HTR-8/SVneo (cell line): ENCODE results near the gene AMPH.
"Not testable (repeated sequence)": the region's sequence is repeated elsewhere in the genome, so short reads cannot be mapped to it uniquely, and the experiment has no call there.

Experiments
- DNase-seq: peaks from one replicate; pipeline ENCODE4 v3.0.0; 2011; ENCODE audit warnings: low spot score, mixed read lengths; ENCODE audit not compliant: insufficient read length
- FAIRE-seq: peaks from 2 replicates; lab custom pipeline; 2011; peaks lifted over from hg19 to GRCh38; lab: Jason Lieb, UNC

The AMPH gene

DNA sequence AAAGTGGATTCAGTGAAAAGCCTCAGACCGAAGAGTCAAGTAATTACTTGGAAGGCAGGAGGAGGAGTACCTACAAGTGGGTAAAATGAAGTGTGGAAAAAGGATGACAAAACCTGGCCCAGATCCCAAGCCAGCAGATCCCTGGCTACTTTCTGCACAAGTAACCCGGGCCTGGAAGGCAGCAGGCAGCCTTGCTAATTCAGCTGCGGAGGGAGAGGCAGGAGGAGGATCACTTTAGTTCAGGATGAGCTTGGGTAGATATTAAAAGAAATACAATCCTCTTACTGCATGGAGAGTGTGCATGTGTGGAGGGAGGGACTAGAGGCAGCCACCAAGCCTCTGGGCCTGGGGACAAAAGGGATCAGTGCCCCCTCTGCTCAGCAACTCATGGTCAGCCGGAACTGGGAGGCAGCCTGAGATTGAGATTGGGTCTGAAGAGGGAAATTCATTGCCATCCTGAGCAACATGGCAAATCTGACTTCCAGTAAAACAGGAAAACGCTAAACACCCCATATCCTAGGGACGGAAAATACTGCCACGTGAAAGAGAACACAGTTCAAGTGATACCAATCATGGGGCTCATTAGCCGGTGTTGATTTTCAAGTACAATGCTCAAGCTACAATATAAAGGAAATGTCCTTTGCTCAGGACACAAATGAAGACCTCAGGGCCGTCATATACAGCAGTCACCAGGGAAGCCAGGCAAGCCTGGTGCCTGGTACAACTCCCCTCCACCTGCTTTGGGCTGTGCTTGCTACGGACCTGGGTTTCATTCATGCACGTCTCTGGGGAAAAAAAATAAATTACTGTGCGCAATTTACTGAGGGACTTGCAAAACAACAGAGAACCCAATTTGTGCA lies 1.3 kb downstream of the AMPH start:
- FAIRE-seq (no peak), DNase-seq (no peak)

DNA sequence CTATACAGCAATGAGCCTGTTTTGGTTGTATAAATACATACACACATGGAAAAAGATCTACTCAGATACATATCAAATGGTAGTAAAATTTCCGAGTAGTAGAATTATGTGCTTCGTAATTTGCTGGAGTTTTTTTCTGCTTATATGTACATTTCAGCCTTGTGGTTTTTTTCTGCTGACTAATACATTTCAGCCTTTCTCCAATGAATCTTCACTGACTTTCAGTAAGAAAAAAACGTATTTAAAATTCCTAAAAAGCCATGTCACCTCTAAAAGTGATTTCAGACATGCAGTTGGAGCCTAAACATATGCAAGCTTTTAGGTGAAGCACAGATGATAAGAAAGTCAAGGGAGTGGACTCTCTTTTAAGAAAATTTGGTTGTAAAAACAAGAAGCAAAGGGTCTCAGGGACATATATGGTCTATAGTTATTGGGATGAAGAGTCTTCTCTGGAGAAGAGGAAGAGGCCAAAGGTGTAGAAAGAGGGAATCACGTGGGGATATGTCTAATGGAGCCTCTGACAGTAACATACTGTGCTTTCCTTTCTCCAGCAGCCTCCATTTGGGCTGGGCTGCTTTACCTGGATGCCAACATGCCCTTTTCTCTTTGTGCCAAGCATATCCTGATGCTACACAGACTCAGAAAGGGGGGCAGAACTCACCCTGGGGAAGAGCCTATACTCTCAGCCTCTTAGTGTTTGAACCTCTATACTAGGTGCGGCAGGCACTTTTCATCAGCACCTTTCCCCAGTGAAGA lies 2.4 kb downstream of the AMPH start:
- FAIRE-seq (no peak), DNase-seq (no peak)

DNA sequence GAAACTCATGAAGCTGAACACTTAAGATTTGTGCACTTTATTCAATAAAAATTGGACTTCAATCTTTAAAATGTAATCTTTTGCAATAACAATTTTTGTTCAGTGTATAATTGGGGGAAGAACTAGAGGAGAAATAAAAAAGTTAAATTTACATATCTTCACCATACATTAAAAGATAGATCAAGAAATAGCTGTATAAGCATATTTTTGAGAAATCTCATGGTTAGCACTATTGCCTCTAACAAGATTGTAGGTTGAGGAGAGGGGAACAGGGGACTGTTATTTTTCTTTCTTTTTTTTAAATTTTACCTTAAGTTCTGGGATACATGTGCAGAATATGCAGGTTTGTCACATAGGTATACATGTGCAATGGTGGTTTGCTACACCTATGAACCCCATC lies 5.3 kb downstream of the AMPH start:
- FAIRE-seq (no peak), DNase-seq (no peak)

DNA sequence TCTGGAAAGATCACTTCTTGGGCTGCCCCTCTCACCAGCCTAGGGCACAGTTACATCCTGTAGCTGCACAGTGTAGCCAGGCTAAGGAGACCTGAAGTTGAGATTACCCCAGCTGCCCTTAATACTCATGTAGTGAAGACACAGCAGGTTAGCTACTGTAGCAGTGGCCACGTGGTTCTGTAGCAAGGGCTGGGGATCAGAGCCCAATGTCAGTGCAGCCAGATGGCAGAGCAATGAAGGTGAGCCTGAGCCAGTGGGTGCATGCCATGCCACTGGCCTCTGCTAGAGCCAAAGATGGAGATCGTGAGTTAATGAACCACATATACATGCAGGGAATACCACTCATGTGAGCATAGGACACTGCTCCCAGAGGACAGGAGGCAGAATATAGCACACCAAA lies 15.5 kb downstream of the AMPH start:
- DNase-seq (no peak), FAIRE-seq (no peak)

DNA sequence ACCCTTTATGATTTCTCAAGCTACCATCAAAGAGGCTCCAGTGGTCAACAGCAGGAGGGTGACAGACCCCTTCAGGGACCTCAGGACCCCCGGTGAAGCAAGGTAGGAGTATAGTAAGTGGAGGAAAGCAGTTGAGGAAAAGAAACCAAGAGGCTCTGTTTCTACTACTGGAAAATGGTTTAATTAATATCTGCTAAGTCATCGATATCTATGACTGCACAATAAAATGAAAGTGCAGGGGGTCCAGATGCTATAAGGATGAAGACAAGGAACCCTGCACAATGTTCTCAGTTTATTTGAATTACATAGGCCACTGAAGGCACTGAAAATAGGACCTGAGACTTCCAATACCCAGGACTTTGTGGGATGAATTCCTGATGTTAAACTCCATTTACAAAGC lies 23.7 kb downstream of the AMPH start:
- DNase-seq (no peak), FAIRE-seq (no peak)

DNA sequence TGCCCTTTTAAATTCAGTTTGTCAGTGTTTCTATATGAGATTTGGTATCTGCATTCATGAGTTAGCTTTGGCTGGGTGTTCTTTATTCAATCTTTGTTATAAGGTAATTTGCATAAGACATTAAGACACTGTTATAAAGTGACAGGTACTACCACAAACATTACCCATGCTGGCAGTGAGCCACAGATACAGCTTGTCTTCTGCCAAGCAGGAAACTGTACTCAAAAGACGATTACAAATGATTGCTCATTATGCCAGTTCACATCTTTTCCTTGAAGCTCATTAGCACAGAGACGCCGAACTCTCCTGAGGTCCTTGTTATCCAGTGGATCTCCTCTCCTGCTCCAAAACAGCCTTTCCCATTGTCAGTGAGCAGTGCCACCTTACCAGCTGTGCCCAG lies 30.4 kb downstream of the AMPH start:
- FAIRE-seq = no peak
- no peak for DNase-seq

DNA sequence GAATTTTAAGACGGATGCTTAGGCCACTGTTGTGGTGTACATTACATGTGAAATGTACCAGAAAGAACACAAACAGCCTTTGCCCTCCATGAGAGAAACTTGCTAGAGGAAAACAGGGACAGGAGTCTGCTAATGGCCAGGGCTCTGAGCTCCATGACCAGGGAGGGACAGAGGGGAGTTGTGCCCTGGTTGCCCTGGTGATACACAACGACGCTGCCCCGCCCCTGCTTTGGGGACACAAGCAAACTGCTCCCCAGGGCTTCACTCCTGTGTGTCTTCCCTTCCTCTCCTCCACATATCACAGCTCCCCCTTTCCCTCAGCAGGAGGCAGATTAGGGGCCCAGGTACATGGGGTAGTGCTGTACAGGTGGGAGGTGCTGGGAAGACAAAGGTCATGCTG lies 36.2 kb downstream of the AMPH start:
- DNase-seq = no peak
- no peak for FAIRE-seq

DNA sequence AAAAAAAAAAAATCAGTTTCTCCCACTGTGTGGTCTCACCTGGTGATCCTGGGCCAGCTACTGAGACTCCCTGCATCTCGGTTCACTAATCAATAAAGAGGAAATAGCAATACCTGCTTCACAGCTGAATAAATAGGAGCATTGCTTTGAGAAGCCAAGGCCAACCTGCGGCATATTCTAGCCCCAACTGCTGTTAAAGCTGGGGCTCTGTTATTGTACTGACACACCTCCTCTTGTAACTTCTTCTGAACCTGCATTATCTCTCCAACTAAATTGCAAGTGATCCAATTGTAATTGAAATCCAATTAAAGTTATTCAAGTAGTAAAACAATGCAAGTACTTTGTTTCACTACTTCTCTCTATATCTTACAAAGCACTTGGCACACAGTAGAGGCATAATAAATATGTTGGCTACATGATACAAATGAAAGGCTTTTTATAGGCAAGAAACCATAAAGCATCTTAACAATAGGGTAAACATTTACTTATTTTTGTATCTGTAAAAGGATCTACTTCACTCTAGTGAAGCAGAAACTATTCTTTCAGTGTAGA lies 38.4 kb downstream of the AMPH start:
- DNase-seq (no peak), FAIRE-seq (no peak)

DNA sequence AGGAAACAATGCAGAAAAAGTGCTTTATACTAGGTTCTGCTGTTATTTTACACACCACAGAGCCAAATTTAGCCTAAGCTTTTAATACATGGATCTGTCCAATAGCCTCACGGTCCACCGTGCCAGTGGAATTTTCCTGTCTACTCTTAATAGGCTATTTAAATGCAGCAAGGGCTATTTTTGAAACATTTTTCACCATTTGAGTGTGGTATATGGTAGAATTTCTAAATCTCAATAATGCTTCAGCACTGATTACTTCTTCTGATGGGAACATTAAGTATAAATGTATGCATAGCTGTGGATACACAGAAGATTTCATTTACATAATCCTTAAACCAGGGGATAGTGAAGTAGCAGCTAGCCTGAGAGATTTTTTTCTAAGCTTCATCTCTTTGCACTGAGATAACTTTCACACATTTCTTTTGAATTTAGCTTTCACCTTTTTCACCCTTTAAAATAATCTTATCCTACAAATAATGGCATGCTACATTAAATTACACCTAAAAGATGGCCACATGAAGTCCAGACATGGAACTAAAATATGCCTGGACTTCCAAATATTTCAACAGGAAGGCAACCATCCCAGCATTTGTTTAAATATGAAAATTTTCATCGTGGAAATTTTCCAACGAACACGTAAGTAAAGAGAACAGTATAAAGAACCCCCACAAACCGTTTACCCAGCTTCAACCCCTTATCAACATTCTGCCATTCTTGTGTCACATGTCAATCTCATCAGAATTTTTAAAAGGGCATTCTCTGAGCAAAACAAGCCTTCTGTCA lies 45.4 kb downstream of the AMPH start:
- FAIRE-seq = no peak
- no peak for DNase-seq

DNA sequence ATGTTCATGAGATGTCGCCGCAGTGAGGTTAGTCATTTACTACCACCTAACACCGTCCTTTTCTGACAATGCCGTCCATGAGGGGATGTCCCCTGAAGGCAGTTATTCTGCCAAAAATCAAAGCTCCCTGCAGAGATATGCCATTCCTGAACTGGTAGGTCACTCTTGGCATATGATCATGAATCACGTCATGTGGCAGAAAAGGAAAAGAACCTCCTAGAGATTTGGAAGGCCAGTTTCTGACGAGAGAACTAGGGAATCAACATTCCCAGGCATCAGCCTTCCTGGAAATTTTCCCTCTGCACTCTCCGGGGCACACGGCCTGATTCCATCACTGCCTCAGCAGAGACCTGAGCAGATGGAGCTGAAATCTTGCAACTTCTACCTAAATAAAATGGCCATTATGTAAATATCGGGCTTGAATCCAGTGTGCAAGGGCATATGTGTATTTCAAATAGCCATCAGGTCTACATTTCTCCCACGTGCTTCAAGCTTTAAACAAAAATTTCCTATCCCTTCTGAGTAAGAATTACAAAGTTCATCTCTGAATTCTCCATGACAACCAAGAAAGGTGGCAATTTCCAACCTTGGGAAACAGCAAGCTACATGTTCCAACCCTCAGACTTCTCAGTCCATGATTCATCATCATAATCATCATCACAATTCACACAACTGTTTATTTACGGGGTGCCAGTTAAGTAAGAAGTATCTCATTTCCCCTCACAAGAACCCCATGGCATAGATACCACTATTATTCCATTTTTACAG lies 46.5 kb downstream of the AMPH start:
- DNase-seq (no peak), FAIRE-seq (no peak)

DNA sequence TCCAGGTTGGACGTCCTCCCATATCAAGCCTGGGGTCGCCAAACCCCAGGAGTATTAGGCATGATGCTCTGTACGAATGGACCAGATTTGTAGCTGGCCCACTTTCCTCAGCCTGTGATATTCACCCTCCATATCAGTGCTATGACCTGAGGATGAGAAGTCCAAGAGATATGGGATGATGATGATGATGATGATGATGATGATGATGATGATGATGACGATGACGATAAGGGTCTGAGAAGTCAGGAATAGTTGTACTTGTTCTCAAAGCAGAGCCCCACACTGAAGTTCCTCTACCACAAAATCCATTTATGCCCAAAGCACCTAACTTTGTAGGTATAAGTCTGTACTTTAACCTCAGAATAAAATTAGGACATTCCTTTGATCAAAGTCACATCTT lies 50.7 kb downstream of the AMPH start:
- FAIRE-seq = no peak

DNA sequence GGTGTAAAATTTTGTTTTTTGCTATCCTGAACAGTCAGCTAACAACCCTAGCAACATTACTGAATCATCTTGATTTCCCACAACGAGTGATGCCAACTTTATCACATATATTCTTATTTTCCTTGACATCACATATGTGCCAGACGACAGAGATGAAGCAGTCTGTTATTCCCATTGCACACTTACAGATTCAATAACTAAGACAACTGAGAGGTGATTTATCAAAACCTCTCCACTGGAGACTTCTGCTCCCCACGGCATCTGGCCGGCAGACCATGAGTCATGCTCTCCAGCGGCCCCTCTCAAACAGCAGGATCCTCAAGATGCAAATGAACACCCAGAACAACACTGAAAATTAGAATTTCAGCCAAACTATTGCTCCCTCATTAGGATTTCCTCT lies 57.1 kb downstream of the AMPH start:
- no peak for FAIRE-seq
- DNase-seq = no peak

More for the DNA sequence above, 50.7 kb downstream of the AMPH start:
- DNase-seq = no peak

DNA sequence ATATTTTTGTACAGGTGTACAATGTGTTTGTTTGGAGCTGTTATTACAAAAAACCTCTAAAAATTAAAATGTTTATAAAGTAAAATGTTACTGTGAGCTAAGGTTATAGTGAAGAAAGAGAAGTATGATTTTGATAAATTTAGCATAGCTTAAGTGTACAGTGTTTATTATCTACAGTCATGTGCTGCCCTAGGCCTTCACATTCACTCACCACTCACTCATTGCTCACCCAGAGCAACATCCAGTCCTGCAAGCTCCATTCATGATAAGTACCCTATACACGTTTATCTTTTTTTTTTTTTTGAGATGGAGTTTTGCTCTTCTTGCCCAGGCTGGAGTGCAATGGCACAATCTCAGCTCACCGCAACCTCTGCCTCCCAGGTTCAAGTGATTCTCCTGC lies 59.6 kb downstream of the AMPH start:
- DNase-seq, FAIRE-seq: not testable (repeated sequence)

DNA sequence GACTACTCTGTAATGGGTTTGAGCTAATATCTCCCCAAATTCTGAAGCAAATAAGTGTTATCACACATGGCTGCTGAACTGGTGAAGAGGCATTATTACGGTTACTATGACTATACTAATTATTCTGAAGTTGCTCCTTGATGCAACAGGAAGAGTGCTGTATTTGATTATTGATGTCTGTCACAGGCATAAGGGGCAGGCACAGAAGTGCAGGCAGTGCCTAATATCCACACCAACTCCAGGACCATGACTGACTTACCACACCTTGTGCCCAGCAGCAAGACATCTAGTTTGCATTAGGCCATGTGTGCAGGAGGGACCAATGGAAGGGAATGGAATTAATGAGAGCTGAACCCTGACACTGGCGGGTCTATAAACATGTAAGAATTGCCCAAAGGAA lies 62.7 kb downstream of the AMPH start:
- FAIRE-seq (no peak), DNase-seq (no peak)

DNA sequence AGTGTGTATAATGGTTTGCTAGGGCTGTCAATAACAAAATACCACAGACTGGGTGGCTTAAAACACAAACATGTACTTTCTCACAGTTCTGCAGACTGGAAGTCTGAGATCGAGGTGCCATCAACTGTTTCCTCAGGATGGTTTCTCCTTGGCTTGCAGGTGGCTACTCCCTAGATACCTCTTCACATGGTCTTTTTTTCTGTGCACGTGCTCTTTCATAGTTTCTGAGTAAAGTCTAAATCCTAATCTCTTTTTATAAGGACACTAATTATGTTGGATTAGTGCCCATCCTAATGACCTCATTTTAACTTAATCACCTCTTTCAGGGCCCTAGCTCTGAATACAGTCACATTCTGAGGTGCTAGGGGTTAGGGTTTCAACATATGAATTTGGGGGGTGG lies 65.9 kb downstream of the AMPH start:
- DNase-seq = no peak
- FAIRE-seq = no peak

DNA sequence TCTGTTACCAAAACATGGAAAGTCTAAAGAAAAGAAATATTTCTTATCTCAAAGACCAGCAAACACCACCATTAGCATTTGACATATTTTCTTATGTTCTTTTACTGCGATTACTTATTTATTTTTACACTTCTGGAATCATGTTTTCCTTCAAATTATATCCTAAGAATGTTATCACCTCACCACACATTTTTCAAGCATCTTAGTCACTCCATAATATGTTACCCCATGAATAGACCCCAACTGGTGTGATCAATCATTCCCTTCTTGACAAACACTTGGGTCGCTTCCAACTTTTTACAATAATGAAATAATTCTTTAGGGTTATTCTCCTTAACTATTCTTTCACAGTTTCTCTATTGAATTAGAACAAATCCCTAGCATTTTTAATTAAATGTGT lies 67.4 kb downstream of the AMPH start:
- DNase-seq = no peak
- FAIRE-seq = no peak

DNA sequence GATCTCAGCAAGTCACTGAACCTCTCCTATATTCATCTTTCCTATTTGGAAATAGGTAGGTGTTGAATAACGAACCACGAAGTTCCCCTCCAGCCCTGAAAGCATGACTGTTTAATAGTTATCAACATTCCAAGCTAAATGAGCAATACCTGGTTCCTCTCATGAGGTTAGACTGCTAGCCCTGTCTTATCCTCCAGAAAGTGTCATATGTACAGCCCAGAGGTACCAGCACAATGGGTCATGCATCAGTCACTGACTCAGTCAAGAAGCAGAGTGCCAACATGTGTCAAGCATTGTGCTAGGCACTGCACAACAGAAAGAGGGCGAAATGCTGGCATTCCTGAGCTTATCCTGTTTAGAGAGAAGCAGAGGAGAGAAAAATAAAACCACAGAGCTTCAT lies 70.0 kb downstream of the AMPH start:
- DNase-seq = no peak
- no peak for FAIRE-seq

DNA sequence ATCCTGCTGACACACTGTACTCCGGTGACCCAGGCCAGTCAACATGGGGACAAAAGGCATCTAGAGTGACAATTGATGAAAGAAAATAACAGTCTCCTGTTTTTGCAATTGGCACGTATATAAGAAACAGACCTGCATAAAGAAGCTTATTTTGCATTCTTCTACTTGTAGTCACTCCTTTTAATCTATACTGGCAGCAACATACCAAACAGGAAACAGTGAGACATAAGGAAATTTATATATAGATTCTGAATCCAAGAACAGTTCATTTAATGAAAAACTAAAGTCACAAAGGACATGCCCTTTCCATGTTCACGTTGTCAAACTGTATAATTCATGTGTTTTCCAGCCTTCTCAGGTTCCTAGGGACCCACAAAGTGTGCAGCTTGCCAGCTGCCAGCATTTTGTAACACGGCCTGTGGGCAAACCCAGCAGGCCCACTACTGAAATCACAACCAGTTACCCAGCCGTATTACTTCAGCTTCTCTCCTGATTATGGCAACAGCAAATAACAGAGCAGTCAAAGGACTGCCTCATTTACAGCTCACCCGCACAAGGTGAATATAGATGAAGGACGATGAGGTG lies 72.3 kb downstream of the AMPH start:
- DNase-seq (no peak), FAIRE-seq (no peak)

DNA sequence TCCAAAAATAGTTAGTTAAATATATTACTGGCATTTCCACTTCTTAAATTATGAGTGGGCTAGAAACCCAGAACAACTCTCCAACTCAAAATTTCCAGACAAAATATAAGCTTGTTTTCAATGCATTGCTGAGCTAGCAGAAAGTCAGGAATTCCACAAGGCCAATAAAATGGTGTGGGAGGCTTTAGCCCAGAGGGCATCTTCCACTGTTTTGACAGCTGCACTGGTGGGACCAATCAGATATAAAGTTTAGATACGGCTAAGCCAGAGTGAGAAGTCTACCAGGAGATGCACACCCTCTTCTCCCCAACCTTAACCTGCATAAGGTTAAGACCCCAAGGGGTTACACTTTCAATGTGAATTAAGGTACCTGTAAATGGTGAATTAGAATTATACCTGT lies 76.6 kb downstream of the AMPH start:
- DNase-seq = no peak
- no peak for FAIRE-seq

DNA sequence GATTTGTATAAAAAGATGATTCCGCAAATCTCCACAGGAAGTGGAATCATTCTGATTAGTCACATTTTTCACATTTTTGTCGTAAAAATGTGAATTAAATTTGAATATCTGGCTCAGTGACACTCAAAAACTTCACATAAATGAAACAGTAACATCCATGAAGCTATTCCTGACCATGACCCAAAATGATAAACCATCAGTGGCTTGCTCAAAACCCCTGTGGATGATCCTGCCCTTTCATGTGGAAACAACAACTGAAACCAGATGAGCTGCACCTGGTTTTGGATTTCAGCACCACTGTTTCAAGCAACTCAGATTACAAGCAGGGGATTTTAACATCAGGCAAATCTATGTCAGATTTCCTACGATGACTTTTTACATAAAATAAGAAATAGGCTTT lies 80.3 kb downstream of the AMPH start:
- no peak for FAIRE-seq
- DNase-seq = no peak
